SK-N-SH (cell line): ENCODE data around the gene COMMD10. TPM values are rescaled to one million over a fixed set of nuclear protein-coding genes. Genes with fewer than 3 reads are reported as not detected.

Experiments used
- CTCF ChIA-PET: fragments of 300-600, 350-600 bp; formaldehyde crosslinking; extraction: SDS; loops from one replicate; lab custom pipeline; 2021; lab: Yijun Ruan, JAX
- POLR2A ChIA-PET: fragments of 350-600 bp; sonication (Branson Sonifier 250); formaldehyde crosslinking; extraction: SDS; loops from one replicate; lab custom pipeline; 2020; ENCODE audit warnings: antibody characterized with exemption, inconsistent platforms; lab: Yijun Ruan, JAX
- DNase-seq: peaks from one replicate; pipeline ENCODE4 v3.0.0; 2012
- H2AFZ ChIP-seq: fragments of 200-600 bp; sonication (generic); 2 replicates; pipeline ENCODE4 v1.8.1; 2016; ENCODE audit warnings: antibody characterized with exemption, mild to moderate bottlenecking, low read depth
- H3F3A ChIP-seq: fragments of 200-600 bp; sonication (generic); replicated peaks from 2 replicates; pipeline ENCODE3; 2016; ENCODE audit warnings: antibody characterized with exemption, mild to moderate bottlenecking; ENCODE audit not compliant: insufficient read depth
- H3K27ac ChIP-seq, 2 experiments: fragments of 200-500 bp in 1 of 2; fragments of 200-600 bp in 1 of 2; sonication (Bioruptor generic) in 1 of 2; sonication (generic), shearing (Covaris generic) in 1 of 2; 2 replicates each; pipeline versions ENCODE4 v1.5.1 to v1.6.1; 2014 to 2016; ENCODE audit warnings: low read depth in 2 of 2, inconsistent platforms in 1 of 2, low read length in 1 of 2, mild to moderate bottlenecking in 1 of 2, mixed read lengths in 1 of 2
- H3K27me3 ChIP-seq: fragments of 200-600 bp; sonication (generic), shearing (Covaris generic); 2 replicates; pipeline ENCODE4 v1.6.1; 2016; ENCODE audit warnings: mixed run types; ENCODE audit not compliant: insufficient read depth
- H3K36me3 ChIP-seq, 2 experiments: fragments of 200-500 bp in 1 of 2; fragments of 200-600 bp in 1 of 2; sonication (Bioruptor generic) in 1 of 2; sonication (generic) in 1 of 2; replicated peaks in 1 of 2; 2 replicates each; pipeline versions ENCODE3 to v1.5.1; 2014 to 2016; ENCODE audit warnings: low read length in 1 of 2, mild to moderate bottlenecking in 1 of 2; ENCODE audit not compliant: insufficient read depth in 2 of 2, control insufficient read depth in 1 of 2
- H3K4me1 ChIP-seq, 2 experiments: fragments of 200-500 bp in 1 of 2; fragments of 200-600 bp in 1 of 2; sonication (Bioruptor generic) in 1 of 2; sonication (generic), shearing (Covaris generic) in 1 of 2; 2 replicates each; pipeline versions ENCODE4 v1.5.1 to v1.6.1; 2014 to 2016; ENCODE audit warnings: low read depth in 1 of 2, low read length in 1 of 2, mixed run types in 1 of 2; ENCODE audit not compliant: insufficient read depth in 2 of 2, control insufficient read depth in 1 of 2
- H3K4me2 ChIP-seq: fragments of 200-600 bp; sonication (generic), shearing (Covaris generic); 2 replicates; pipeline ENCODE4 v1.6.1; 2017; ENCODE audit warnings: mixed run types
- H3K4me3 ChIP-seq, 2 experiments: fragments of 200-500 bp in 1 of 2; fragments of 200-600 bp in 1 of 2; sonication (Bioruptor generic) in 1 of 2; sonication (generic), shearing (Covaris generic) in 1 of 2; 2 replicates each; pipeline versions ENCODE4 v1.5.1 to v1.8.1; 2014 to 2016; ENCODE audit warnings: low read depth in 2 of 2, inconsistent platforms in 1 of 2, low read length in 1 of 2, mild to moderate bottlenecking in 1 of 2, mixed read lengths in 1 of 2, moderate library complexity in 1 of 2
- H3K79me2 ChIP-seq: fragments of 200-600 bp; sonication (generic); 2 replicates; pipeline ENCODE4 v1.8.1; 2017; ENCODE audit warnings: mild to moderate bottlenecking; ENCODE audit not compliant: insufficient read depth
- H3K9ac ChIP-seq: fragments of 200-600 bp; sonication (generic); 2 replicates; pipeline ENCODE4 v1.6.1; 2017; ENCODE audit warnings: mixed run types
- H3K9me2 ChIP-seq: fragments of 200-600 bp; sonication (generic); 2 replicates; pipeline ENCODE4 v1.6.1; 2017; ENCODE audit warnings: mixed run types
- H3K9me3 ChIP-seq: fragments of 200-600 bp; sonication (generic); 2 replicates; pipeline ENCODE4 v1.6.1; 2017; ENCODE audit warnings: mixed run types, mild to moderate bottlenecking, moderate library complexity
- H4K20me1 ChIP-seq: fragments of 200-600 bp; sonication (generic); 2 replicates; pipeline ENCODE4 v1.6.1; 2017; ENCODE audit warnings: mild to moderate bottlenecking, mixed run types; ENCODE audit not compliant: insufficient read depth
- CHD2 ChIP-seq: fragments of 150-350 bp; IDR thresholded peaks from 2 replicates; pipeline ENCODE4 v1.6.1; 2018; ENCODE audit warnings: low read length; ENCODE audit not compliant: partially characterized antibody
- CTCF ChIP-seq: fragments of 200-600 bp; sonication (generic); IDR thresholded peaks from 2 replicates; pipeline ENCODE4 v1.6.1; 2017; ENCODE audit warnings: antibody characterized with exemption, mild to moderate bottlenecking, moderate library complexity
- ELF1 ChIP-seq: IDR thresholded peaks from 2 replicates; pipeline ENCODE4 v1.4.0; 2012
- FOSL2 ChIP-seq: IDR thresholded peaks from 2 replicates; pipeline ENCODE4 v1.4.0; 2012; ENCODE audit warnings: low read depth, mild to moderate bottlenecking, moderate library complexity, borderline replicate concordance
- FOXJ3 ChIP-seq: sonication (generic); formaldehyde crosslinking; IDR thresholded peaks from 2 replicates; pipeline ENCODE4 v1.5.1; 2020; ENCODE audit warnings: mild to moderate bottlenecking, missing genetic modification reagents
- FOXM1 ChIP-seq: IDR thresholded peaks from 2 replicates; pipeline ENCODE4 v1.4.0; 2012; ENCODE audit warnings: low read depth, mild to moderate bottlenecking
- GABPA ChIP-seq: IDR thresholded peaks from 2 replicates; pipeline ENCODE4 v1.4.0; 2012; ENCODE audit warnings: low read depth, mild to moderate bottlenecking
- JUND ChIP-seq: IDR thresholded peaks from 2 replicates; pipeline ENCODE4 v1.4.0; 2012
- MAX ChIP-seq: IDR thresholded peaks from 2 replicates; pipeline ENCODE4 v1.4.0; 2012; ENCODE audit warnings: low read depth
- MEF2A ChIP-seq: IDR thresholded peaks from 2 replicates; pipeline ENCODE4 v1.4.0; 2012; ENCODE audit warnings: low read depth, borderline replicate concordance
- MXI1 ChIP-seq: IDR thresholded peaks from 2 replicates; pipeline ENCODE4 v1.6.1; 2012; ENCODE audit warnings: mild to moderate bottlenecking, low read depth, low read length, improper control_type of control experiment
- NFIC ChIP-seq: IDR thresholded peaks from 2 replicates; pipeline ENCODE4 v1.4.0; 2012; ENCODE audit warnings: borderline replicate concordance
- PBX3 ChIP-seq: IDR thresholded peaks from 2 replicates; pipeline ENCODE4; 2012
- RAD21 ChIP-seq: IDR thresholded peaks from 2 replicates; pipeline ENCODE4 v1.6.1; 2012; ENCODE audit warnings: mild to moderate bottlenecking, low read length
- RCOR1 ChIP-seq: fragments of 150-350 bp; IDR thresholded peaks from 2 replicates; pipeline ENCODE4 v1.6.1; 2017; ENCODE audit warnings: antibody characterized with exemption, low read length
- RXRA ChIP-seq: IDR thresholded peaks from 2 replicates; pipeline ENCODE4 v1.4.0; 2012; ENCODE audit warnings: low read depth, mild to moderate bottlenecking, borderline replicate concordance
- TCF12 ChIP-seq: IDR thresholded peaks from 2 replicates; pipeline ENCODE4 v1.4.0; 2012
- USF2 ChIP-seq: fragments of 150-350 bp; IDR thresholded peaks from 2 replicates; pipeline ENCODE4 v1.6.1; 2017; ENCODE audit warnings: antibody characterized with exemption, low read length, low read depth, borderline replicate concordance
- YY1 ChIP-seq: IDR thresholded peaks from 2 replicates; pipeline ENCODE4 v1.4.0; 2012; ENCODE audit warnings: low read depth, mild to moderate bottlenecking
- ZBTB33 ChIP-seq: IDR thresholded peaks from 2 replicates; pipeline ENCODE4 v1.4.0; 2012; ENCODE audit warnings: low read depth, borderline replicate concordance
- WGBS: methylation state at CpG from one replicate; pipeline ENCODE4 v1.1.6; 2017; ENCODE audit warnings: low lambda C conversion rate; 5-methylcytosine and 5-hydroxymethylcytosine counted together
- polyA plus RNA-seq, 3 experiments: library from polyadenylated mRNA; depleted of rRNA; stranded (reverse); fragments of >200 nt; gene quantifications; 2 replicates each; pipeline ENCODE4 v1.2.3, GENCODE V29; 2012

Gene COMMD10
- polyA plus RNA-seq, 1 of the 3 experiments (the other 2 are of a cell fraction) = 9.4 TPM

GRCh38 chr5:116231288-116231687, 146.5 kb downstream of the COMMD10 start:
- H3K9ac ChIP-seq = no peak overlapping the region
- WGBS = 81% methylated on average over 2 of the region's 2 CpGs
- H2AFZ ChIP-seq = no peak overlapping the region
- no peaks in the 10 kb centered on the region for H3F3A ChIP-seq
- DNase-seq = no peak
- TF ChIP-seq RAD21 (no peak), MEF2A (no peak), MXI1 (no peak), JUND (no peak), MAX (no peak)
- H3K27me3 ChIP-seq = no peaks in the 10 kb centered on the region
- ChIA-PET CTCF (no interaction called here), POLR2A (no interaction called here)
- H3K4me2 ChIP-seq = no peak overlapping the region
- H3K36me3 ChIP-seq = peaks cover 0 to 2% of the 10 kb centered on the region in 2 experiments
- H4K20me1 ChIP-seq = no peaks in the 10 kb centered on the region
- H3K9me3 ChIP-seq = no peaks in the 10 kb centered on the region
- H3K79me2 ChIP-seq = no peaks in the 10 kb centered on the region
- H3K4me3 ChIP-seq = no peak overlapping the region
- no peak overlapping the region for H3K27ac ChIP-seq
- peaks cover 0 to 2% of the 10 kb centered on the region in 2 experiments; a peak in 1 of 4 replicates for H3K4me1 ChIP-seq
- no peaks in the 10 kb centered on the region for H3K9me2 ChIP-seq

GRCh38 chr5:116234681-116235080, 149.9 kb downstream of the COMMD10 start:
- Histone ChIP-seq H4K20me1 (no peaks in the 10 kb centered on the region), H3K9ac (no peak overlapping the region), H3K9me3 (no peaks in the 10 kb centered on the region), H3K4me2 (no peak overlapping the region), H3K36me3 (peaks cover 0 to 2% of the 10 kb centered on the region in 2 experiments), H2AFZ (no peak overlapping the region), H3K79me2 (no peaks in the 10 kb centered on the region), H3K27ac (no peak overlapping the region), H3K9me2 (no peaks in the 10 kb centered on the region), H3F3A (no peaks in the 10 kb centered on the region), H3K4me3 (no peak overlapping the region), H3K4me1 (no peaks in the 10 kb centered on the region; a peak in 1 of 4 replicates), H3K27me3 (no peaks in the 10 kb centered on the region)
- DNase-seq = no peak
- ChIA-PET CTCF (no interaction called here), POLR2A (no interaction called here)
- TF ChIP-seq CTCF (no peak), PBX3 (no peak), GABPA (no peak), FOXJ3 (CRISPR knock-in tag) (no peak), USF2 (no peak), RAD21 (no peak), NFIC (no peak), ELF1 (no peak), MXI1 (no peak), RXRA (no peak), RCOR1 (no peak), JUND (no peak), TCF12 (no peak), ZBTB33 (no peak), YY1 (no peak), FOSL2 (no peak), FOXM1 (no peak), CHD2 (no peak)
- WGBS = 94% methylated on average over 7 of the region's 7 CpGs
